Activated gamma-delta T cell treated with Interleukin-2 at 50 U/mL for 16 hours (primary cell): ENCODE measurements around the gene LTBP1.

ENCODE experiments used
- DNase-seq: peaks from one replicate; pipeline ENCODE4 v3.0.0-alpha.2; 2020

LTBP1 gene

GRCh38 chr2:33083699-33084387, 137.1 kb downstream of the LTBP1 start:
- DNase-seq, result no peak

GRCh38 chr2:33084433-33084832, 137.7 kb downstream of the LTBP1 start:
- DNase-seq, result no peak

- DNase-seq, result no peak
These were observed 138.9 kb downstream of the LTBP1 start for GRCh38 chr2:33085646-33086045.

GRCh38 chr2:33086400-33087015, 139.8 kb downstream of the LTBP1 start:
- DNase-seq, result no peak

GRCh38 chr2:33090553-33091134, 143.9 kb downstream of the LTBP1 start:
- DNase-seq, result no peak

GRCh38 chr2:33091541-33092123, 144.9 kb downstream of the LTBP1 start:
- no peak for DNase-seq

- no peak for DNase-seq
These were observed 146.7 kb downstream of the LTBP1 start for GRCh38 chr2:33093283-33093993.

GRCh38 chr2:33094303-33094702, 147.6 kb downstream of the LTBP1 start:
- DNase-seq, result no peak

- DNase-seq, result no peak
These were observed 153.2 kb downstream of the LTBP1 start for GRCh38 chr2:33099989-33100388.

- no peak for DNase-seq
These were observed 154.2 kb downstream of the LTBP1 start for GRCh38 chr2:33100921-33101320.

GRCh38 chr2:33104052-33104623, 157.4 kb downstream of the LTBP1 start:
- DNase-seq, result no peak

GRCh38 chr2:33104726-33105125, 158.0 kb downstream of the LTBP1 start:
- no peak for DNase-seq

GRCh38 chr2:33106115-33106514, 159.4 kb downstream of the LTBP1 start:
- DNase-seq, result no peak

GRCh38 chr2:33107690-33108482, 161.1 kb downstream of the LTBP1 start:
- DNase-seq, result no peak

- DNase-seq, result no peak
These were observed 162.0 kb downstream of the LTBP1 start for GRCh38 chr2:33108483-33109443.

GRCh38 chr2:33110461-33110860, 163.7 kb downstream of the LTBP1 start:
- DNase-seq, result no peak

- DNase-seq, result no peak
These were observed 164.3 kb downstream of the LTBP1 start for GRCh38 chr2:33111002-33111446.

- DNase-seq, result no peak
These were observed 168.4 kb downstream of the LTBP1 start for GRCh38 chr2:33115196-33115595.

- no peak for DNase-seq
These were observed 169.0 kb downstream of the LTBP1 start for GRCh38 chr2:33115728-33116127.

- DNase-seq, result no peak
These were observed 170.0 kb downstream of the LTBP1 start for GRCh38 chr2:33116799-33117198.

GRCh38 chr2:33118651-33119050, 171.9 kb downstream of the LTBP1 start:
- DNase-seq, result no peak
